ENCODE data around the gene TAS1R1.

The TAS1R1 gene

GRCh38 chr1:6614019-6614928 is 59.2 kb downstream of the TAS1R1 start:
- DNase-seq, result no peak

- DNase-seq, result no peak
Observed at GRCh38 chr1:6614929-6615785, 60.0 kb downstream of the TAS1R1 start.

- no peak for DNase-seq
Observed at GRCh38 chr1:6619045-6619444, 63.9 kb downstream of the TAS1R1 start.

GRCh38 chr1:6621429-6622391 is 66.6 kb downstream of the TAS1R1 start:
- DNase-seq, result no peak

DNA sequence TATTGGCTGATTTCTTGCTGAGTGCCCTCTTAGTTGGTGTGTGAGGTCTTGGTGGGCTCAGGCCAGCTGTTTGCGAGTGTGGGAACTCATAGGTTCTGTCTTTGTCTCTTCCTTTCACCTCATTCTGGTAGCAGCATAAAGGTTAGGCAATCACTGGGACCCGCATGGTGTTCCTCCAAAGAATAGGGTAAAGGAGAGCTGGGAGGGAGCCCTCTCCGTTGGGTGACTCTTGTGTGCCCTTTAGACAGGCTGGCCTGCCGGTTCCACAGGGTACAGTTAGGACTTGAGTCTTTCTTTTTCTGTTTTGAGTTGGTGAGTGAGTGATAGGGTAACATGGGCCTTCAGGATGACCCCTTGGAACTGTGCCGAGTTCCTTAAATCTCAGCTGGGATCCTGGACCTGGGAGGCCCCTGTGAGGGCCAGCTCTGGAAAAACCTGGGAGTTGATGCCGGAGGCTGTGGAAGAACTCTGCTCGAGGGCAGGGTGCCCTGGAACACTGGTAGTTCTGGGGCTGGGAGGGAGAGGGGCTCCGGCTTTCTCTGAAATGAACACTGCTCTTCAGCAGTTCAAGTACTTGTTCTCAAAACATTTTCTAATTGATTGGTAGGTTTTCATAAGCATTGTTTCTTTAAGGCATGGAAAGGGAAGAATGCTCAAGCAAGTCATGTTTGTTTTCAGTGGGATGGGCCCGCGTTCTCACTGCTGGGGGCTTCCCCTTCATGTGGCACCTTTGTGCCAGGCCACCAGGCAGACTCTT is 67.5 kb downstream of the TAS1R1 start:
- no peak for DNase-seq

DNA sequence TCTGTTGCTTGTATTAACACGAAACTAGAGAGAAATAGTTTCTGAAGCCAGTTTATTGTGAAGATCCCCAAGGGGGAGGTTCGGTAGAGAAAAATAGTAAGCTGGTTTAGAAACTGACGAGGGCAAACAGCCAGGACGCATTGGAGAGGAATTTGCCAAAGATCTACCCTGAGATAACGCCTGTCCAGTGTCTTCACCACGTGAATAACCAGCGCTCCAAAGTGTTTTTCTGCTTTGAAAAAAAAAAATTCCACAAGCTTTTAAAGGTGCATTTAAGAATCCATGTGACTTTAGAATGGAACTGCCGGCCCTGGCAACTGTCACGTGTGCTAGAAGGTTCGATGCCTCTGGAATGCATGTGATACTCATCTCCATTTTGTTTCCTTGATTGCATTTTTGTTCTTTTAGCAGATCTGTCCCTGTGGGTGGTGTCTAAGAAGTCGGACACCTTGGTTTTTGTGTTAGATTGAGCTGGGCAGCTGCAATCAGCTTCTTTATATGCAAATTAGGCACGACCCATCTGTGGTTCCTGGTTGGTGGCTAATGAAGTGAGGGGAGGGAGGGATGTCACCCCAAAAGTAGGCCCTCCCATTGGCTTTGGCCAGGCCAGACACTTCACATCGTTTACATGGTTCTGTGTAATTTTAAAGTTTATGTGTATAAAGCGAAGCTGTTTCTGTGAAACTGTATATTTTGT is 68.3 kb downstream of the TAS1R1 start:
- no peak for DNase-seq

GRCh38 chr1:6624710-6625583 is 69.8 kb downstream of the TAS1R1 start, which contains the start of gene THAP3:
Gene THAP3 (plus strand): TSS chr1:6624868. CDS start chr1:6625219, 351 bp downstream.
- no peak for DNase-seq

- no peak for DNase-seq
Observed at GRCh38 chr1:6625584-6626149, 70.6 kb downstream of the TAS1R1 start.

GRCh38 chr1:6627031-6627430 is 71.9 kb downstream of the TAS1R1 start:
- DNase-seq, result no peak

- no peak for DNase-seq
Observed at GRCh38 chr1:6627841-6628545, 72.9 kb downstream of the TAS1R1 start.

DNA sequence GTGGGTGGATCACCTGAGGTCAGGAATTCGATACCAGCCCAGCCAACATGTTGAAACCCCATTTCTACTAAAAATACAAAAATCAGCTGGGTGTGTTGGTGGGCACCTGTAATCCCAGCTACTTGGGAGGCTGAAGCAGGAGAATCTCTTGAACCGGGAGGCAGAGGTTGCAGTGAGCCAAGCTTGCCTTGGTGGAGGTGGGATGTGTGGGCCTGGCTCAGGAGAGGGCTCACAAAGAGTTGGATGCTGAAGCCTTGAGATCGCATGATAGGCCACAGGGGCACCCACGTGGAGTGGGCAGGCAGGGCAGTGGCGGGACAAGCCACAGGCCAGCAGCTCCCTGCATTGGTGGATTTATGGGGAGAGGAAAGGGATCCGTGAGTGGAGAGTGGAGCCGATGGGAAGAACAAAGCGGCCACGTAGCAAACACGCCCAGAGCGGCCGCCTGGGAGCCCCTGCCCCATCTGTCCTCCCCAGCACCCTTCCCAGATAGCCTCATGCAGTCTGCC is 73.9 kb downstream of the TAS1R1 start:
- DNase-seq, result no peak

Data from cortex of kidney (tissue), 1 donor.